T-helper 1 cell (primary cell): ENCODE data around the gene DNAI1.

Source experiments
- DNase-seq, 5 donors: peaks; one replicate each; pipeline ENCODE4 v3.0.0-alpha.2; 2012 to 2020

DNAI1 gene

DNA sequence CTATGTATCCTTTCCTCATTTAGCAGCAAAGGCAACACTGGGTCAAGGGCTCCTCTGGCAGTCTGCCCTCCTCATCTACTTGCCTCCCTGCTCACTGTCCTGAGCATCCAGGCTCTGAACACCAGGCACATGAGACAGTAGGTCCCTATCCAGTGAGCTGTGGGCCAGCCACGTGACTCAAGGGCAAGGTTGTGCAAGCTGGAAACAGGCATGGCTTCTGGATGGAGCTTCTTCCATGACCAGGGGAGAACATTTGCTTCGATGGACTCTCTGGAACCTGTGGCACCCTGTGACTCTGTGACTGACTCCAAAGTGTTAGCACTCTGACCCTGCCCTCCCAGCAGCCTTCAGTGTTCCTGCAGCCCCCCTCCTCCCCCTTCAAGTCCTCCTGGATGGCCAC is 33.0 kb downstream of the DNAI1 start:
- DNase-seq, result no peak

DNA sequence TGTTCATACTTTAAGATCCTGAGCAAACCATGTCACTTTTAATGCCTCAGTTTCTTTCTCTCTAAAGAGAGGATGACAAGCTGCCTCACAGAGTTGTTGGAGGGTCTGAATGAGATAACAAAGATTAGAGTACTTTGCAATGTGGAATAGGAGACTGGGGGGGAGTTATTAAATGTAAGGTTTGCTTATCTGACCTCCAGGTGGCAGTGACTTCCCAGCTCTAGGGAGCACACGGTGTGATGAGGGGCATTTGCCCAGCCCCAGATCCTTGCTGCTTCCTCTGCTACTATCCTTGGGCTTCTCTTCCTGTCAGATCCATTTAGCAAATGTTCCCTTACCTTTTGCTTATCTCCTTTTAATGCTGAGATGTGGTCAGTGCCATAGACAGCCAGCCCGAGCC is 33.4 kb downstream of the DNAI1 start:
- DNase-seq, result no peak

DNA sequence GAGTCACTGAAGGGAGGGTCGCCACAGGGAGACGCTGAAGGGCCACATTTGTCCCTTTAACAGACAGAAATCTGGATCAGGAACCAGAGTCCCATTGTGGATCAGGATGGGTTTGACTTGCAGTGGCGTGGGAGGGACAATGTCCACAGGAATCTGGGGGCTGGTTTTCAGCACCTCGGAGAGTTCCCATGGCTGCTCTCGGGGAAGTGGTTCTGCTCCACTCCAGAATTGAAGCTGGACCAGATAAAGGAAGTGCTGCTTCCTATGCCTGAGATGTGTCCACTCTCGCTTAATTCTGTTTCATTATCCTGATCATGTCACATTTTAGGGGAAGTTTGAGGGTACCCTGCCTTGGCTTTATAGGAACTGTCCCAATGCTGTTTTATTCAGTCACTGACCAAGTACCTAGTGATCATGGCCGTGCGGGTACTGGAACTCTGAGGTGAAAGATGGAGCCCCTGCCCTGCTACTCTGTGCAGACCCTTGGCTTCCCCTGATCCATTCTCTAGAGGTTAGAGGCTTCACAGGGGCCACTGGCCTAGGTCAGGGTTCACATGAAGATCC is 35.4 kb downstream of the DNAI1 start:
- DNase-seq, result peak in 2 of 5 donors; percentile 11 to 22

DNA sequence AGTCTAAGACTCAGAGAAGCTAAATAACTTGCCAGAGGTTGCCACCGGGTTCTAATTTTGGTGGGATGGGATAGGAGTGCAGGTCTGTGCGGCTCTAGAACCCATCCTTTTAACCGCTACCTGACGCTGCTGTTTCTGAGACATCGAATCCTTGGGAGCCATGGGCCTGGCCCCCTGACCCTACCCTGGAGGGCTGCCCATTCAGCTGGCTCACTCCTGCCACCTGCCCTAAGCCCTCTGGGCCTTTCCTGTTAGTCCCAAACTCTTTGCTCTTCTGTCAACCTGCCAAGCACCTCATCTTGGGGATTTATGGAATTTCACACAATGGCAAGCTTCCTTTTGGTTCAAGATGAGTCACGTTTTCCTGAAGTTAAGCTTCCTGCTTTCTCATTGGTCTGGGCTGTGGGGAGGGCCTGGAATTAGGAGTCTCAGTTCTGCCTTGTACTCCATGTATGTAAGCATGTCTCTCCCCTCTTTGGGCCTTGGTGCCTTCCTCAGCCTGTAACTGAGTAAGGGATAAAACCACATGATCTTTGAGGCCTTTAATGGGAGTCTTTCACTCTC is 37.6 kb downstream of the DNAI1 start:
- DNase-seq, result no peak

DNA sequence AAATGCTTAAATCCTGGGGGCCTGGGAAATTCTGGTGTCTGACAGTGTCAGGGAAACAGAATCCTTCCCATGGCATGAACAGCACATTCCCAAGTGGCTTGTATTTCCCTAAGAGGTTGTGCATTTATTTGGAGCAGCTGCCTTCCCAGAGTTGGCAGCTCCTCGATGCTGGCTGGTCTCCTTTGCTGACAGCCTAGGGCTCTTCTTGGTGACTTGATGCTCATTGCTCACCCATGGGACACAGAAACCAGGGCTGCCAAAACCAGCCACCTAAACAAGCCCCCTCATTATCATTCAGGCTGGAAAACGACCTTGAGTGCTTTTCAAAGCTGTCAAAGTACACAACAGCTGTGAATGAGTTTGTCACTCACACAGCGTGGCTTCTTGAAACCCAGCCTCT is 39.9 kb downstream of the DNAI1 start:
- no peak for DNase-seq

DNA sequence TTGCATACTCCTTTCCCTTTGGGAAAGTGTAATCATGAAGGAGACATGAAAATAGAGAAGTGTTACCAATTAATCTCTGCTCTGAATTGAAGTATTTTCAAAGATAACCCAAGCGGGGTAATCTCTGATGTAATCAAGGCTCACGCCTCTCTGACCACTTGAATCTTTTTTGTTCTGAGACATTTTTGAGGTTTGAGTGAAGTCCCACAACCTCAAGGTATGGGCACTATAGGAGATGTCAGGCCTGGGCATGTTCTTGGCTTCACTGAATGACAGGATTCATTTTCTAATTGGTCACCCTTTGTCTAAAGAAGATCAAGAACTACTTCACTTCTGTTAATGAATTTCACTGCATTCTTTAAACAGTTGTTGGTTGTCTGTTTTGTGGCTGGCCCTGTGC is 40.5 kb downstream of the DNAI1 start:
- DNase-seq, result no peak

DNA sequence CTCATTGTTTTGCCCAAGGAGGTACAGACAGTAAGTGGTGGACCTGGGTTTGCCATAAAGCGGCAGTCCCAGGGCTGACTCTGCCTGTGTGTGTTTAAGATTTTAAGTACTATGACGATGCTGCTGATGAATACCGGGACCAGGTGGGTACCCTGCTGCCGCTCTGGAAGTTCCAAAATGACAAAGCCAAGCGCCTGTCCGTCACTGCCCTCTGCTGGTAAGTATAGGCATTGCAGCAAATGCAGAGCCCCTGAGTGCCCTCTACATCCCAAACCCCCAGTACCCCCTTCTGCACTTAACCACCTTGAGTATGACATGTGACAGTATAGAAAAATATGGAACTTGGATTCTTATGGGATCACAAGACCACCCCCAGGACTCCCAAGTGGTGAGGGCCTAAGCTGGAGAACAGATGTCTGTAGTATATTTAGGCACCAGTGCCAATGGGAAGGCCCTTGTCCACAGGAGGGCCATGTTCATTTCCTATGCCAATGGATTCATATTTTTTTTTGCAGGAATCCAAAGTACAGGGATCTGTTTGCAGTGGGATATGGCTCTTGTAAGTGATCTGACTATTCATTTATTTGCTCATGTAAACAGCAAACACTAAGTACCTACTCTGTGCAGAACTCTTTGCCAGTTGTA is 42.1 kb downstream of the DNAI1 start:
- peak; percentile 35 to 69 (median 58) for DNase-seq

DNA sequence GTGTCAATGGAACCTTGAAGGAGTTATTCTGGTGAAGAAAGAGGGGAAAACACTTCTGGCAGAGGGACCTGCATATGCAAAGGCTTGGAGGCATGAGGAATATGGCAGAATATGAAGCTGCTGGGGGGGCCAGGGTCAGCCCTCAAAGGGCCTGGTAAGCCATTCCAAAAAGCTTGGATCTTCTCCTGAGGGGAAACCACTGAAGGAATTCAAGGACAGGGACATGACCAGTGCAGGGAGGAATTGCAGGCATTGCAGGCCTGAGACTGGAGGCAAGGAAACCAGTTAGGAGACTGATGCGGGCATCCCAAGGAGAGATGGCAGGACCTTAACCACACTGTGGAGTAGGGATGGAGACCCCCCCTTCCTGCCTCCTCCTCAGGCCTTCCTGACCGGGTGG is 42.8 kb downstream of the DNAI1 start:
- DNase-seq, result no peak

DNA sequence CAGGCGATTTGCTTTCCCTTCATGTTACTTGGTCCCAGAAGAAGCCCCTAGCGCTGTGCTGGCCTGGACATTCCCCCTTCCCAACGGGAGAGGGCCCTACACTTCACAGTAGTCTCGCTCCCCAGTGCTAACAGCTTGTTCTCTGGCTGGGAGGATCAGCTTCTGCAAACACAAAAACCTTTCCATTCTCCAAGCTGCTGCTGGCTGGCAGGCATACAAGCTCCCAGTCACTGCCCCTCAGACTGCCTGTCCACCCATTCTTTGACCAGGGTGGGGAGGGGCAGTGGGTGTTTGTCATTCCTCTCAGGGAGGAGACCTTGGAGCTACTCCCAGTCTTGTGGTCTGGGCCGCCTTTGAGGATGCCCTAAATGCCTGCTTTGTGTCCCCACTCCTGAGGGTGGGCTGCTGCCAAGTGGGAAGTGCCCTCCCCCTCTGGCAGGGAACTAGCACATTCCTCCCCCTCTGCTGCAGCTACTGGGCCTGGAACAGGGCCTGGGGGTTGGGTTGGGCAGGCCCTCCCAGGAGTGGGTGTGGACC is 43.4 kb downstream of the DNAI1 start:
- no peak for DNase-seq

DNA sequence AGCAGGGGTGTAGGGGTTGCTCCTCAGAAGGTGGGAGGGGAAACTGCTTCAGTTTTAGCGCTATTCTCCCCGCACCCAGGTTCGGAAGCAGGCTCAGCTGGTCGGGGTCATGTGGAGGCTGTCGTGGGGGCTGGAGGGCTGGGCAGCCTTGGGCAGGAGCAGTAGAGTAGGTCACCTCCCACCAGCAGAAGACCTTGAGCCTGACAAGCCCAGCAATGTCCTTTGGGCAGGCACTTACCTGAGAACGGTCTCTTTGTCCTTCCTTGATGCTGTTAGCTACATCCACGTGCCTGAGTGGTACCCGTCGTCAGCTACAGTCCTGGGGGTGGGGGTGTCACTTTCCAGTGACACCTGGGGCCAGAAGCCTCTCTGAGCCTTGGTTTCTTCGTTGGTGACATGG is 43.9 kb downstream of the DNAI1 start:
- DNase-seq, result no peak

DNA sequence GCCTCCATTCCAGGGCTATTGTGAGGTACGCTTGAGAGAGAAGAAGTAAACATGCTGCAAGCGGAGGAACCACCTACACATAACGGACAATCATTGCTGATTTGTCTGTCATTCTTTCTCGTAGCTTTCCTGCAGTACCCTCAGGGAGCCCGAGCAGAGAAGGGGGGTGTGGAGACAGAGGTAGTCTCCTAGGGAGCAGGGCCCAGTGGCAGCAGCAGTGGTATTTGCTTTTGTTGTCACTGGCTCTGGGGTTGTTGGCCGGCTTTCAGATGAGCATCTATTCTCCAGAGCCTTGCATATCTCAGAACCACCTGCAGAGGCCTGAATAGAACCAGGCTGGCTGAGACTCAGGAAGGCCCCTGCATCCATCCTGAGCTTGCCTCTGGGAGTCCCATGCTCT is 44.3 kb downstream of the DNAI1 start:
- DNase-seq, result no peak

DNA sequence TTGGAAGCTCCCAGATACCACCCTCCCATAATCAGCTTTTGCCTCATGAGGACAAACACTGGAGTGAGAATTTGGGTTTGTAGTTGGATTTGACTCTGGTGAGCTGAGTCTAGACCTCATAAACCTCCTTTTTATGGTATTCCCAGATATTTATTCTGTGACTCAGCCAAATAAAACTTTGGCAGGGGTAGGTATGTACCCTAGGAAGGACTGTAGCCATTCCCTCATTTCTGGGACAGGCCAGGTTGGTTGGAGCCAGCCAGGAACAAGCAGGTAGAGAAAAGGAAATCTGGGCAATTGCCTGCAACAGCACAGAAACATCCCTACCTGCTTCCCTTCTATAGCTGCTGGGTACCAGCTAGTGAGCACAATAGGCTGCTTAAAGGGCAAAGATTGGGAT is 44.8 kb downstream of the DNAI1 start:
- no peak for DNase-seq

DNA sequence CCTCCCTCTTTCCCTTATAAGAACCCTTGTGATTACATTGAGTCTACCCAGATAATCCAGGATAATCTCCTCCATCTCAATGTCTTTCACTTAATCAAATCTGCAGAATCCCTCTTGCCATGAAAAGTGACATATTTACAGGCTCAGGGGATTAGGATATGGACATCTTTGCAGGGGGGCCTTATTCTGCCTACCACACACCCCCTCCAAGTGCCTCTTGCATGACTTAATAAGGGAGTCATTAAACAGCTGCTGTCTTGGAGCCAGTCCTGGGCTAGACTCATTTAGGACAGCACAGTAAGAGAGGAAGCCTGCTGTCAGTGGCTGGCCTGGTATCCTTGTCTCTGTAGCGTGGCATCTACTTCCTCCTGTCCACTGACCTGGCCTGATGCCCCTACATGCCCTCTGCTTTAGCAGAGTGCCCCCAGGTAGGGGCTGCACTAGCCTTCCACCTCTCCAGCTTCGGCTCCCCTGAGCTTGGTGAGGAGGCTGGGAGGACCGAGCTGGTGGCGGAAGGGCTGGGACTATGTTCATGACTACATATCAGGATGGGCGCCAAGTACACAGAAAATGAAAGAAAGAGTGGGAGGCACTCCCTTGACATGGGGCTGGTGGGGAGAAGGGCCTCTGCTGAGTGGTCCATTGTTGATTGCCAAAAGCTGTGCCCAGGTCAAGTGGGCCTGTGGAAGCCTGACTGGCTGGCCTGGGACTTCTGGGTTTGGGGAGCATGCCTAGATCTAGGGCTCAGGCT is 46.9 kb downstream of the DNAI1 start:
- no peak for DNase-seq

DNA sequence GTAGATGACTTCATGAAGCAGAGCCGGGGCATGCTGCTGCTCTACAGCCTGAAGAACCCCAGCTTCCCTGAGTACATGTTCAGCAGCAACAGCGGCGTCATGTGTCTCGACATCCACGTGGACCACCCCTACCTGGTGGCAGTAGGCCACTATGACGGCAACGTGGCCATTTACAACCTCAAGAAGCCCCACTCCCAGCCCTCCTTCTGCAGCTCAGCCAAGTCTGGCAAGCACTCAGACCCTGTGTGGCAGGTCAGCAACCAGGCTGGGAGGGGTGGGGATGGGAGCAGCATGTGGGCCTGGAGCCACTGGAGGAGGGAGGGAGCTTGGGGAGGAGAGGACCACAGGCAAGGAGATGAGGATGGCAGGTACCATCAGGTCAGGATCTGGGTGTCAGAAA is 48.0 kb downstream of the DNAI1 start:
- no peak for DNase-seq

DNA sequence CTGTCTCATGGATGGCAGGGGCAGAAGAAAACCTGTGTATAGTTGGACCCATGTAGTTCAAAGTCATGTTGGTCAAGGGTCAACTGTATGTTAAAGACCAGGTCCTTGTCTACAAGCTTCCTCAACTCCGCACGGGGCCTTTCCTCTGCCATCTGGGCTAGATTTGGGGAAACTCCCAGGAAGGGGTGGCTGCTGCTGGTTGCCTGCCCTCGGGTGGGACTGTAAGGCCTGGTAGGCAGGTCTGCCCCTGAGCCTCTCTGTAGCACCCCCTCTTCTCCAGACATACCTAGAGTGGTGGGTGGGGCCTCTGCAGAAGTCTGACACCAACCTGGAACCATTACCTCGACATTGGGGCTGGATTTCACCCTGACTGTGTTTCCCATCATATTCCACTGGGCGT is 49.0 kb downstream of the DNAI1 start:
- no peak for DNase-seq

DNA sequence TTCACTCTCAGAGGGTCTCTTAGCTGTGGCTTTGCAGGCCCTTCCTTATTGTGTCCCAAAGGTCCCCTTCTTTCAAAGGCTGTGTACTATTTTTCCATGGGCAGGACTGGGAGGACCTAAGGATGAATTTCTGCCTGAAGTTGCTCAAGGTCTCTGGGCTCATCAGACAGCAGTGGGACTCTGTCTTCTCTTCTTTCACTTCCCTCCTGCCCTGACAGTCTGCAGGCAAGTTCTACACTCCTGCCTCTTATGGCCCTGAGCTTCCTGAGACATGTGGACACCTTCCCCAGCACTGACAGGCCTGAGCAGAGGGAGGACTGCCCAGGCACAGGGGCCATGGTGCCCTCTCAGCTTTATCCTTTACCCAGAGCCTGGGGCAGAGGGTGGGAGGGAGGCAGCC is 49.4 kb downstream of the DNAI1 start:
- DNase-seq, result no peak

DNA sequence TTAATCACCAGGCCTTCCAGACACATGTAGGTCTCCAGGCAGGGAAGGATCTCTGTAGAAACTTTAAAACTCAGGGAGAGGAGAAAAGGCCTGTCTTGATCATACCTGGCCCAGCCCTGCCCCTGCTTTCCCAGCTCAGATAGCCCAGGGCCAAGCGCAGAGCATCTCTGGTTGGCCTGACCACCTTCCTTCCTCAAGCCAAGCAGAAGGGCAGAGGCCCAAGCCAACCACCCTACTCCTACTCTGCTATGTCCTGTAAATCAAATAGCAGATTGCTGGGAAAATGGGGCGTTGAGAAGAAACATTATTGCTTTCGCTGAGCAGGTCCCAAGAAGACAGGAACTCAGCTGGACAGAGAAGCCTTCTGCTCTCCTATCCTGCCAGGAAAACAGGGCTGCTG is 49.9 kb downstream of the DNAI1 start:
- no peak for DNase-seq

DNA sequence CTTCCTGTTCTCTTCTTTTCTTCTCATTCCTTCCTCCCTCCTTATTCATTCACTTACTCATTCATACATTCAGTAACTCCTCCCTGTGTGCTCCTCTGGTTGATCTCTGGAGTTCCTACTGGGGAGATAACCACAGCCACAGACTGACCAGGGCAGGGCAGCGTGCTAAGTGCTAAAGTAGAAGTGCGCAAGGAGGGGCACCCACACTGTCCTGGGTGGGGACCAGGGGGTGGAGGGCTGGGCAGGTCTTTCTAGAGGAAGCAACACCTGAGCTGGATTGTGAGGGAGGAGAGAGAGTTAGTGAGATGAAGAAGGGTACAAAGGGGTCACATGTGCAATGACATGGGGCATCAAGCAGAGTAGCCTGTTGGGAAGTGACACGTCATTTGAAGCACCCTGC is 50.3 kb downstream of the DNAI1 start:
- no peak for DNase-seq

DNA sequence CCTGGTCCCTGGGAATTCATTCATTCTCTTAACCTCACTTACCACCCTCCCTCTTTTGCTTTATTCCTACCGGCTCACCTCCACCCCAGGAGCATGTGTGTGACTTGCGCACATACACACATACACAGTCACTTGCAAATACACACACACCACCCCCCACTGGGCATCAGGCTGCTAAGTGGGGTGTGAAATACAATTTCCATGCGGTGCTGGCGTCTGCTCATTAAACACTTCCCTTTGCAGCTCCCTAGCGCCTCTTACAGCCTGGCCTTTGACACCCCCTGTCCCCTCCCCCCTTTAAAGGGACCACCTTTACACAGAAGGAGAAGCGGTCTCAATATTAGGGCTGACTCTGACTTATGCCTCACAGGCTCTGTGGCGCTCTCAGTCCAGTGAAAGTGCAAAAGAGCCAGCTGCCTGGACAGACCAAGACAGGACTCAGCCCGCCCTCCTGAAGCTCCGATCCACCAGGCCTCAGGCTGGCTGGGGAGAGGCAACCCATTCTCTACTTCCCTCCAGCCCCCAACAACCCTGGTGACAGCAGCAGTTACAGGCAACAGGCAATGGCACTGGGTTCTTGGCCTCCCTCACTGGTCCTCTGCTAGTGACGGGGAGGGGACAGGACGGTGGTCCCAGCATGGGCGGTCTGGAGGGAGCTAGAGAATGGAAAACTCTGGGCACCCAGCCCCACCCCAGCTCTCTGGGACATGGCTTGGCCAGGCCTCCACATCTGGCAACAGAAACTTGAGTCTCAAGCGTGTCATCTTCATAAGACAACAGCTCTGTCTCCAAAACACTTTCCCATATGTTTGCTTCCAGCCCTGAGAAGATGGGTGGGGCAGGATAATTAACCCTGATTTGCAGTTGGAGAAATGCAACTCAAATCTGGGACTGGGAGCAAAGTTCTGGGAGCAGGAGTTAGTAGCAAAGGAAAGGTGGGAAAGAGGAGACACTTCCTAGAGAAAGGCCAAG is 52.2 kb downstream of the DNAI1 start:
- DNase-seq, result no peak

DNA sequence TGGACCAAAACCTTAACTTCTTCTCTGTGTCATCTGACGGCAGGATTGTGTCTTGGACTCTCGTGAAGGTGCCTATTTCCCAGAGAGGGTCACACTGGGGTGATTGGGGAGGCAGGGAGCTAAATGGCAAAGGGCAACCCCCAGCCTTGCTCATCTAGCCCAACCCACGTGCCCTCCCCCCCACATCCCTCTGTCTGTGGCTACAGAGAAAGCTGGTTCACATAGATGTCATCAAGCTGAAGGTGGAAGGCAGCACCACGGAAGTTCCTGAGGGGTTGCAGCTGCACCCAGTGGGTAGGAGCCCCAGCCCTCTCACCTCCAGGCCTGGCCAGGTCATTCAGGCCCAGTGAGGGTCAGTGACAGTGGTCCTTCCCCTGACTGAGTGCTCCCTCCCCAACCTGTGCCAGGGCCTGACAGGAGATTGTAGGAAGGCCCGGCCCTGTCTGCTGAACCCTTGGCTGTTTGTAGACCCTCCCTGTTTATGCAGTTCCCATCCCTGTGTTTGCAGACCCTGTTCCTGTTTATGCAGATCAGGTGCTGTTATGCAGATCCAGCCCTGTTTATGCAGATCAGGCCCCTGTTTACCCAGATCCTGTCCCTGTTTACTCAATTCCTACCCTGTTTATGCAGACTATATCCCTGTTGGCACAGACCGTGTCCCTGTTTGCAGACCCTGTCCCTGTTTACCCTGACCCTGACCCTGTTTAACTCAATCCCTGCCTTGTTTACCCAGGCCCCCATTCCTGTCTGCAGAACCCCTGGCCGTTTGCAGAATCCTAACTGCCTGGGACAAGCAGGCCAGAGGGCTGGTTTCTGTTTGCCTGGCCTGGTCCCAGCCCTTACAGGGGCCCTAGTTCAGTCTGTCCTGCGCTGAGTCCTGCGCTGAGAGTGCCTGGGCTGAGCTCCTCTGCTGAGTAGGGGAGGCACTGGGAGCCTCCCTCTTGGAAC is 53.8 kb downstream of the DNAI1 start:
- no peak for DNase-seq

DNA sequence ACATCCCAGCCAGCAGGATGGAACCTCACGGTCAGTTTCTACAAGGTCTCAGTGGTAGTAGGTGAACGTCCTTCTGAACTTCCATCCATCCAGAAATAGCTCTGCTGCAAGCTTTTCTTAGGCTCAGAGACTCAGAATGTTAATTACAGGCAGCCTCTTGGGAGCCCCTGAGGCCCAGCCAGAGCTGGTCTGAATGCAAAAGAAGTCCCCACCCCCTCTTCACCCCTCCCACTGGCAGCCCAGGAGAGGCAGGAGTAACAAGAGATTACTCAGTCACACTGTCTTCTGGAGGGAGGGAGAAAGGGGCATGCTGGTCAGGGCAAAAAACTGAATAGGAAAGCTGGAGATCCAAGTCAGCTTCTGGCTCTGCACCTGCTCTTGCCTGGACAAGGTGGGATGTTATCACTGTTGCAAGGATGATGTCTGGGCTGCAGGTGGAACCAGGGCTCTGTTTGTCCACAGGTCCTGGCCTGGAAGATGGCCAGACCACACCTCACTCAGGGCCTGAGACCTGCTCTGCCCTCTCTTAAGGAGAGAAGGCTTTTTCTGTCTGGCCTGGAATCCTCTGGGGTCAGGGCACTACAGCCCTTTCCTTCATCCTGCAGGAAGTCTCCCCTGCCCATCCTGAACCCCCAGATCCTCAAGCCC is 55.1 kb downstream of the DNAI1 start:
- DNase-seq, result no peak
